ENCODE data around the gene SELENOO. TPM values are rescaled to one million over a fixed set of nuclear protein-coding genes. Genes with fewer than 3 reads are reported as not detected.

Gene SELENOO
- total RNA-seq, 1 experiment from 2014 or later, result 32.8 TPM

DNA sequence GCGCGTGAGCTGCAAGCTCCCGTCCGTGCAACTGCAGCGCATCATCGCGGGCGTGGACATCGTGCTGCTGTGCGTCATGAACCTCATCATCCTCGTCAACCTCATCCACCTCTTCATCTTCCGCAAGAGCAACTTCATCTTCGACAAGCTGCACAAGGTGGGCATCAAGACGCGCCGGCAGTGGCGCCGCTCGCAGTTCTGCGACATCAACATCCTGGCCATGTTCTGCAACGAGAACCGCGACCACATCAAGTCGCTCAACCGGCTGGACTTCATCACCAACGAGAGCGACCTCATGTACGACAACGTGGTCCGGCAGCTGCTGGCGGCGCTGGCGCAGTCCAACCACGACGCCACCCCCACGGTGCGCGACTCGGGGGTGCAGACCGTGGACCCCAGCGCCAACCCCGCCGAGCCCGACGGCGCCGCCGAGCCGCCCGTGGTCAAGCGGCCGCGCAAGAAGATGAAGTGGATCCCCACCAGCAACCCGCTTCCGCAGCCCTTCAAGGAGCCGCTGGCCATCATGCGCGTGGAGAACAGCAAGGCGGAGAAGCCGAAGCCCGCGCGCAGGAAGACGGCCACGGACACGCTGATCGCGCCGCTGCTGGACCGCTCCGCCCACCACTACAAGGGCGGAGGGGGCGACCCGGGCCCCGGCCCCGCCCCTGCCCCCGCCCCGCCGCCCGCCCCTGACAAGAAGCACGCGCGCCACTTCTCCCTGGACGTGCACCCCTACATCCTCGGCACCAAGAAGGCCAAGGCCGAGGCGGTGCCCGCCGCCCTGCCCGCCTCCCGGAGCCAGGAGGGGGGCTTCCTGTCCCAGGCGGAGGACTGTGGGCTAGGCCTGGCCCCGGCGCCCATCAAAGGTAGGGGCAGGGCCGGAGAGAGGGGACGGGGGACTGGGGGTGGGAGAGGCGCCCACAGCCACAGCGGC is 23.0 kb upstream of the SELENOO start:
- Histone ChIP-seq H3K4me2 (ENCODE audit: low read length) (no peak overlapping the region), H2AFZ (ENCODE audit: low read length) (no peak overlapping the region), H3K9me2 (replicated peaks; ENCODE audit: low read length) (no peaks in the 10 kb centered on the region), H3K79me2 (ENCODE audit: low read length) (no peaks in the 10 kb centered on the region), H3K36me3 (ENCODE audit: low read depth, low read length) (no peaks in the 10 kb centered on the region), H3K4me1 (ENCODE audit: insufficient read depth, low read length) (no peaks in the 10 kb centered on the region), H3K4me3 (ENCODE audit: low read length) (no peak overlapping the region), H3K27me3 (ENCODE audit: low read length) (no peaks in the 10 kb centered on the region), H3K9ac (ENCODE audit: low read length) (no peak overlapping the region), H4K20me1 (ENCODE audit: low read length) (no peaks in the 10 kb centered on the region), H3F3A (ENCODE audit: low read length, unreplicated experiment) (no peaks in the 10 kb centered on the region), H3K27ac (ENCODE audit: low read length) (no peak overlapping the region), H3K9me3 (ENCODE audit: low read length) (no peaks in the 10 kb centered on the region)
- intact Hi-C loops (cut with micrococcal nuclease), result no loop called here
- BruUV-seq (replicated peaks), result no TSS peak
- ChIA-PET POLR2A (ENCODE audit: unreplicated experiment) (no interaction called here), CTCF (no interaction called here)
- ATAC-seq (no peak), DNase-seq (no peak)
- TF ChIP-seq, protein P1, sequence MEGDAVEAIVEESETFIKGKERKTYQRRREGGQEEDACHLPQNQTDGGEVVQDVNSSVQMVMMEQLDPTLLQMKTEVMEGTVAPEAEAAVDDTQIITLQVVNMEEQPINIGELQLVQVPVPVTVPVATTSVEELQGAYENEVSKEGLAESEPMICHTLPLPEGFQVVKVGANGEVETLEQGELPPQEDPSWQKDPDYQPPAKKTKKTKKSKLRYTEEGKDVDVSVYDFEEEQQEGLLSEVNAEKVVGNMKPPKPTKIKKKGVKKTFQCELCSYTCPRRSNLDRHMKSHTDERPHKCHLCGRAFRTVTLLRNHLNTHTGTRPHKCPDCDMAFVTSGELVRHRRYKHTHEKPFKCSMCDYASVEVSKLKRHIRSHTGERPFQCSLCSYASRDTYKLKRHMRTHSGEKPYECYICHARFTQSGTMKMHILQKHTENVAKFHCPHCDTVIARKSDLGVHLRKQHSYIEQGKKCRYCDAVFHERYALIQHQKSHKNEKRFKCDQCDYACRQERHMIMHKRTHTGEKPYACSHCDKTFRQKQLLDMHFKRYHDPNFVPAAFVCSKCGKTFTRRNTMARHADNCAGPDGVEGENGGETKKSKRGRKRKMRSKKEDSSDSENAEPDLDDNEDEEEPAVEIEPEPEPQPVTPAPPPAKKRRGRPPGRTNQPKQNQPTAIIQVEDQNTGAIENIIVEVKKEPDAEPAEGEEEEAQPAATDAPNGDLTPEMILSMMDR (conservative IDR thresholded peaks at IDR 0.05; ENCODE audit: low read depth, low read length), result no peak
- no peak for TF ChIP-seq EZH2 (IDR thresholded peaks at IDR 0.05; ENCODE audit: low read length, unreplicated experiment)
- TF ChIP-seq EZH2phosphoT487 (IDR thresholded peaks at IDR 0.05; ENCODE audit: borderline replicate concordance, low read length), result no peak

DNA sequence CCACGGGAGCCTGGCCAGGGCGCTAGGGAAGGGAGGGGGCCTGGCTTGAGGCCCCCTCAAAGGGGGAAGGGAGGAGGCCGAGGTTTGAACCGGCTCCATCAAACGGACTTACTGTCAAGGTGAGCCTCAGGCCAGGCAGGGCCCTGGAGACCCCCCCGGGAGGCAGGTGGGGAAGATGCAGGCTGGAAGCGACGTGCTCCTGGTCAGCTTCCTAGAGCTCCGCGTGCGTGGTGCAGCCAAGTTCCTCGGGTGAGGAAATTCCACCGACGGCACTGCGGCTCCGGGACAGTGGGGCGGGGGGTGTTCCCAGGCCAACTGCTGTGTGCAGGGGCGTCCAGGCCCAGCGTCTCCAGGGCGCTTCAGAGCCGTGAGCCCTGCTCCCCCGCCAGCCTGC is 22.3 kb upstream of the SELENOO start:
- POLR2A ChIA-PET (ENCODE audit: unreplicated experiment), result no interaction called here
- Histone ChIP-seq H3F3A (ENCODE audit: low read length, unreplicated experiment) (no peaks in the 10 kb centered on the region), H3K27me3 (ENCODE audit: low read length) (no peaks in the 10 kb centered on the region), H3K9me2 (replicated peaks; ENCODE audit: low read length) (no peaks in the 10 kb centered on the region), H3K4me3 (ENCODE audit: low read length) (no peak overlapping the region), H3K27ac (ENCODE audit: low read length) (no peak overlapping the region), H3K9ac (ENCODE audit: low read length) (no peak overlapping the region), H4K20me1 (ENCODE audit: low read length) (no peaks in the 10 kb centered on the region), H3K4me1 (ENCODE audit: insufficient read depth, low read length) (no peaks in the 10 kb centered on the region), H2AFZ (ENCODE audit: low read length) (no peak overlapping the region), H3K4me2 (ENCODE audit: low read length) (no peak overlapping the region), H3K36me3 (ENCODE audit: low read depth, low read length) (no peaks in the 10 kb centered on the region), H3K79me2 (ENCODE audit: low read length) (no peaks in the 10 kb centered on the region), H3K9me3 (ENCODE audit: low read length) (no peaks in the 10 kb centered on the region)
- no TSS peak for BruUV-seq (replicated peaks)
- ATAC-seq (no peak), DNase-seq (no peak)
- TF ChIP-seq EZH2phosphoT487 (IDR thresholded peaks at IDR 0.05; ENCODE audit: borderline replicate concordance, low read length) (no peak), EZH2 (IDR thresholded peaks at IDR 0.05; ENCODE audit: low read length, unreplicated experiment) (no peak)
- TF ChIP-seq, protein P1 (conservative IDR thresholded peaks at IDR 0.05; ENCODE audit: low read depth, low read length), result no peak
- CTCF ChIA-PET, result no interaction called here
- intact Hi-C loops (cut with micrococcal nuclease), result no loop called here

Data from PC-3 (cell line).